Left forelimb (tissue), 1 donor: ENCODE measurements around the gene DENND6B.
"Not testable (repeated sequence)": the region's sequence is repeated elsewhere in the genome, so short reads cannot be mapped to it uniquely, and the experiment has no call there.

ENCODE experiments used
- DNase-seq: peaks from one replicate; pipeline ENCODE4 v3.0.0-alpha.2; 2018; ENCODE audit warnings: low spot score

DENND6B gene, protein sequence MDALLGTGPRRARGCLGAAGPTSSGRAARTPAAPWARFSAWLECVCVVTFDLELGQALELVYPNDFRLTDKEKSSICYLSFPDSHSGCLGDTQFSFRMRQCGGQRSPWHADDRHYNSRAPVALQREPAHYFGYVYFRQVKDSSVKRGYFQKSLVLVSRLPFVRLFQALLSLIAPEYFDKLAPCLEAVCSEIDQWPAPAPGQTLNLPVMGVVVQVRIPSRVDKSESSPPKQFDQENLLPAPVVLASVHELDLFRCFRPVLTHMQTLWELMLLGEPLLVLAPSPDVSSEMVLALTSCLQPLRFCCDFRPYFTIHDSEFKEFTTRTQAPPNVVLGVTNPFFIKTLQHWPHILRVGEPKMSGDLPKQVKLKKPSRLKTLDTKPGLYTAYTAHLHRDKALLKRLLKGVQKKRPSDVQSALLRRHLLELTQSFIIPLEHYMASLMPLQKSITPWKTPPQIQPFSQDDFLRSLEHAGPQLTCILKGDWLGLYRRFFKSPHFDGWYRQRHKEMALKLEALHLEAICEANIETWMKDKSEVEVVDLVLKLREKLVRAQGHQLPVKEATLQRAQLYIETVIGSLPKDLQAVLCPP

DNA sequence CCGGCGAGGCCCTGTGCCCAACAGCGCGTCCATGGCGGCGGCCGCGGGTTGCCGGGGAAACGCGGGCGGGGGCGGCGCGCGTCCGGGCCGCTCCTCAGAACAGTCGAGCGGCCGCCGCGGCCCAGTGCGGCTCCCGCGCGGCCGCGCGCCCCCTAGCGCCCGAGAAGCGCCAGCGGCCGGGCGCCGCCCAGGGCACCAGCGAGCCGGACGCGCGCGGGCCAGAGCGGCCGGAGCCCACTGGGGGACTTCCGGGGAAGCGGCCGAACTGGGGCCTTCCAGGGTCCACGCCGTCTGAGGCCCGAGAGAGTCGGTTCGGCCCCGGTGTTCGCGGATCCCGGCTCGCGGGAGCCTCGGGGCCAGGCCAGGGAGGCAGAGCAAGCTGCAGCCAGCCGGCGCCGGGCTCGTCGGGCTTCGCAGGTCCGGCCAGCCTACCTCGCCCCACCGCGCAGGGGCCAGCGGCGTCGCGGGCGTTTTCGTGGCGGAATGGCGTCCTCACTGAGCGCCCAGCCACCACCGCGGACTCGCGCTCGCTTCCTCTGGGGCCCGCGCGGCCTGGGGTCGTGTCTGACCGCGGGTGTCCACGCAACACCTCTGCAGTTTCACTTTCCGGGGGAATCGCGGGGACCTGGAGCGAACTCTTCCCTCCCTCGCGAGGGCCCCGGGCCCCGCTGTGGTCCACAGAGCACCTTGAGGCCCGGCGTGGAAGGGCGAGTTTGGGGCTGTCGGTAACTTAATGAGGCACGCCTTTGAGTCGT is at the start of gene DENND6B:
TSS of gene DENND6B (minus strand) at position 57 of the 755 bp plus-strand sequence. CDS start at position 33, 24 bp downstream.
- DNase-seq: peak; percentile 91

GRCh38 chr22:50376085-50376651 is 49.4 kb upstream of the DENND6B start:
- no peak for DNase-seq

DNA sequence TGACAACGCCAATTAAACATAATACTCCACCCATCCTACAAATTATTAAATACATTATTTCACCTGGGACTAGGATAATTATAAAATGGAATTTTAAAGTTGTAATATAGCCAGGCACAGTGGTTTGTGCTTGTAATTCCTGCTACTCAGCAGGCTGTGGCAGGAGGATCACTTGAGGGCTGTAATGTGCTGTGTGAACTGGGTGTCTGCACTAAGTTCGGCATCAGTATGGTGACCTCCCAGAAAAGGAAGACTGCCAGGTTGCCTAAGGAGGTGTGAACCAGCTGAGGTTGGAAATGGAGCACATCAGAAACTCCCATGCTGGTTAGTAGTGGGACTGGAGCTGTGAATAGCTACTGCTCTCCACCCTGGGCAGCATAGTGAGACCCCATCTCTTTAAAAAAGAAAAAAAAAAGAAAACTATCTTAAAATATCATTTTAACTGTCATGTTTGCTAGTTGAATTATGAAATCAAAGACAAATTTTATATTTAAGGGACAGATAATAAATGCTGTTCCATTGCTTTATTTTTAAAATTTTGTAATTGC is 44.4 kb upstream of the DENND6B start:
- no peak for DNase-seq

DNA sequence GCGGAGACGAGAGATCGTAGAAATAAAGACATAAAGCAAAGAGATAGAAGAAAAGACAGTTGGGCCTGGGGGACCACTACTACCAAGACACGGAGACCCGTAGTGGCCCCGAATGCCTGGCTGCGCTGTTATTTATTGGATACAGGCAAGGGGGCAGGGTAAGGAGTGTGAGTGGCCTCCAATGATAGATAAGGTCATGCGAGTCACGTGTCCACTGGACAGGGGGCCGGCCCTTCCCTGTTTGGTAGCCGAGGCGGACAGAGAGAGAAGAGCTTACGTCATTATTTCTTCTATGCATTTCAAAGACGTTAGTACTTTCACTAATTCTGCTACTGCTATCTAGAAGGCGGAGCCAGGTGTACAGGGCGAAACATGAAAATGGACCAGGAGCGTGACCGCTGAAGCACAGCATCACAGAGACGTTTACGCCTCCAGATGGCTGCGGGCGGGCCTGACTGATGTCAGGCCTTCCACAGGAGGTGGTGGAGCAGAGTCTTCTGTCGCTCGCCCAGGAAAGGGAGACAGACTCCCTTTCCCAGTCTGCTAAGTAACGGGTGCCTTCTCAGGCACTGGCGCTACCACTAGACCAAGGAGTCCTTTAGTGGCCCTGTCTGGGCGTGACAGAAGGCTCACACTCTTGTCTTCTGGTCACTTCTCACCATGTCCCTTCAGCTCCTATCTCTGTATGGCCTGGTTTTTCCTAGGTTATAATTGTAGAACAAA is 41.1 kb upstream of the DENND6B start:
- no peak for DNase-seq

DNA sequence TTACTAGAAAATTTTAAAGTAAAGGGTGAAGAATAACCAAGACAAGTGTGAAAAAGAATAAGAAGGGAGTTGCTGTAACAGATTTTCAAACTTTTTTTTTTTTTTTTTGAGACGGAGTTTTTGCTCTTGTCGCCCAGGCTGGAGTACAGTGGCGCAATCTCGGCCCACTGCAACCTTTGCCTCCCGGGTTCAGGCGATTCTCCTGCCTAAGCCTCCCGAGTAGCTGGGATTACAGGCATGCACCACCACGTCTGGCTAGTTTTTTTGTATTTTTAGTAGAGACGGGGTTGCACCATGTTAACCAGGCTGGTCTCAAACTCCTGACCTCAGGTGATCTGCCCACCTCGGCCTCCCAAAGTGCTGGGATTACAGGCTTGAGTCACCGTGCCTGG is 37.0 kb upstream of the DENND6B start:
- DNase-seq: not testable (repeated sequence)

DNA sequence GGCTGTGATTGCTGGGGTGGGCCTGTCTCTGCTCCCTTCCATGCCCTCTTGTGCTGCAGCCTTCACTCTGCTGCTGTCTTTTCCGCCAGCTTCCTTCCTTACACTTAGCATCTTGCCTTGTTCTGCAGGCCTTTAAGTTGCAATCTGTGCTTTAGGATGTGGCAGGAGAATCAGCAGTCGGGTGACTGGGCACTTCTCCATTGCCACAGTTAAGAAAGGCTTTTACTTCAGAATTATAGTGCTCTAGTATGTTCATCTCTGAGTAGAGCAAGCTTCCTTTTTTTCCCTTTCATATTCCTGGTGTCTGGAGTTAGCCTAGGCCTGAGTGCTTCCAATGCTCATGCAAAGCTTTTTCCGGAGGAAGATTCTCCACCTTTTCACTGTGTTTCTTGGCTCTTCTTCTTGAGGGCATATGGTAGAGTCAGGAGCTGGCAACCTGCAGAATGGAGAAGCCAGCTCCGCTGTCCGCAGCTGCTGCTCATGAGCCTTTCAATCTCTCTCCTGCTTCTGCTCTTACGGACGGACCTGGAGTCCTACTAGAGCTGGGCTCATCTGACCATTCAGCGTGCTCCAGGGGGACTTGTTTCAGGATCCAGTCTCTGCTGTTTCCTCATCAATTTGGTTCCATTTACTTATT is 36.5 kb upstream of the DENND6B start:
- no peak for DNase-seq

- DNase-seq: no peak
Observed at GRCh38 chr22:50361688-50362087, 34.9 kb upstream of the DENND6B start.

GRCh38 chr22:50361222-50361621 is 34.4 kb upstream of the DENND6B start:
- DNase-seq: no peak

GRCh38 chr22:50360578-50360977 is 33.8 kb upstream of the DENND6B start:
- DNase-seq: no peak

DNA sequence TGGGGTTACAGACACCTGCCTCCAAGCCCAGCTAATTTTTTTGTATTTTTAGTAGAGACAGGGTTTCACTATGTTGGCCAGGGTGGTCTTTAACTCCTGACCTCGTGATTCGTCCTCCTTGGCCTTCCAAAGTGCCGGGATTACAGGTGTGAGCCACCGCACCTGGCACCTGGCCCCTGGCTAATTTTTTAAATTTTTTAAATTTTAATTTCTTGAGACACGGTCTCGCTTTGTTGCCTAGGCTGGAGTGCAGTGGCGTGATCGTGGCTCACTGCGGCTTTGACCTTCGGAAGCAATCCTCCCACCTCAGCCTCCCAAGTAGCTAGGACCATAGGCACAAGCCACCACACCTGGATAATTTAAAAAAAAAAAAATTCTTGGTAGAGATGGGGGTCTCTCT is 30.9 kb upstream of the DENND6B start:
- no peak for DNase-seq

DNA sequence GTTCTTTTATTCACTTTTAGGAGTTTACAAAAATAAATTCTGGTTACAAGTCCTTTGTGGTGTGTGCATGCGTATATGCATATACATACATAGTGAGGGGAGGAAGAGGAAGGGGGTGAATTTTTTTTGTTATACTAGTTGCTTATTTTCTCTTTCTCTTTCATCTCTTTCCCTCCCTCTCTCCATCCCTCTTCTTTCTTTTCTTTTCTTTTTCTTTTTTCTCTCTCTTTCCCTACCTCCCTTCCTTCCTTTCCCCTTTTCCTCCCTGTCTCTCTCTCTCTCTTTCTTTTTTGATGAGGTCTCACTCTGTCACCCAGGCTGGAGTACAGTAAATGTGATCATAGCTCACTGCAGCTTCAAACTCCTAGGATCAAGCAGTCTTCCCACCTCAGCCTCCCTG is 30.4 kb upstream of the DENND6B start:
- no peak for DNase-seq

GRCh38 chr22:50356186-50356585 is 29.4 kb upstream of the DENND6B start:
- no peak for DNase-seq

DNA sequence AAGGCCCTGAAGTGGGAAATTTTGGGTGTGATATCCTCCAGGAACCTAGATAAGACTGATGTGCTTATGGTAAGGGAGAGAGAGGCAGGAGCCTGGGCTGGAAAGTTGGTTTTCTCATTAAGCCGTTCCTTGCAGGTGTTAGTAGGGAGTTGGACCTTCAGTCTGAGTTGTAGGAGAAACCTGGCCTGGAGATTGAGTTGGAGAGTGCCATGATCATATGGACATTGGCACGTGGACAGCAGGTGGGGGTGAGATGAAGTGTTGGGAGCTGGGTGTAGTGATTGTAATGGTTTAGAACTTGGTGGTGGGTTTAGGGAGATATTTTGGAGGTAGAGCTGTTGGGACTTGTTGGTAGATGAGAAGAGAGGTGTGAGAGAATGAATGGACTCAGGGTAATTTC is 21.2 kb upstream of the DENND6B start:
- DNase-seq: no peak

GRCh38 chr22:50347157-50347556 is 20.3 kb upstream of the DENND6B start:
- no peak for DNase-seq

DNA sequence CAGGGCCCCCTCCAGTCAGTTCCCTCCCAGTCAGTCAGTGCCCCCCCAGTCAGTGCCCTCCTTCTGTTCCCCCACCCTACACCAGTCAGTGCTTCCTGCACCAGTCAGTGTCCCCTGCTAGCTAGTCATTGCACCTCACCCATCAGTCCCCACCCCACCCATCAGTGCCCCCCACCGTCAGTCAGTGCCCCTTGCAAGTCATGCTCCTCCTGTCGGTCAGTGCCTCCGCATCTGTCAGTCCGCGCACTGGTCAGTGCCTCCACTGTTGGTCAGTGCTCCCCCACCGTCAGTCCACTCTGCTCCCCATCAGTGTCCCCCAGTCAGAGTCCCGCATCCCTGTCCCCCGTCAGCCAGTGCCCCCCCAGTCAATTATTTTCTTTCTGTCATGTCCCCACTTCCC is 19.7 kb upstream of the DENND6B start:
- DNase-seq: no peak

- no peak for DNase-seq
Observed at GRCh38 chr22:50343541-50343935, 16.7 kb upstream of the DENND6B start.

GRCh38 chr22:50342651-50343540 is 16.1 kb upstream of the DENND6B start, which contains the start of gene PPP6R2:
PPP6R2 (plus strand) TSS chr22:50343327; CDS start chr22:50393909, 50,582 bp downstream.
- peak; percentile 92 for DNase-seq

DNA sequence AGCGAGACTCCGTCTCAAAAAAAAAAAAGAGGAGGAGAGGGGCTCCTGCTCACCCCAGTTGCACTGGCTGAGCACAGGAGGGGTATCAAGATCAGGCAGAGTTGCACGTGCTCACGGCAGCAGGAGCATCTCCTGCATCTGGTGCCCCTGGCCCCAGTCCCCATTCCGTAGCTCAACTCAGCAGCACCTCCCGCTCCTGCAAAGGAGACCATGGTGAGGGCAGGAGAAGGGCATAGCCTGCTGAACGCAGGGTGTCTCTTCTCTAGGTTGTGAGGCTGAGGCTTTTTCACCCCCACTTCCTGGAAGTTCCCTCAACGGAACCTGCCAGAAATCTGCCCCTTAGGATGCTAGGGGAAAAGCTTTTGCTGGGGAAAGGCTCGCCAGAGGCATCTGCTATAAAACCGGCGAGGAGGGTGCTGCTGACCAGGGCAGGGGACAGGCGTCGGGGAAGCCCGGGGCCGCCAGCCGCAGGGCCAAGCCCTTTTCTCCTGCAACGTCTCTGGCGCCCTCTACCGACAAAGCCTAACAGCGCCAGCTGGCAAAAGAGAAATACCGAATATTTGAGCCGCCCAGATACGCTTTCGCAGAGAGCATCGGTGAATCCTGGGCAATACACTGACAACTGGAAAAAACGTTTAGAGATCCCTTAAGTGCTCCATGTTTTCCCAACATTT is 15.3 kb upstream of the DENND6B start:
- DNase-seq: peak; percentile 90
